ENCODE measurements around the gene ST6GAL1. TPM values are rescaled to one million over a fixed set of nuclear protein-coding genes. Genes with fewer than 3 reads are reported as not detected.

The ST6GAL1 gene
- total and polyA plus RNA-seq, 10 of the 15 experiments (the other 5 are each of a cell fraction or from before 2014, with no cell fraction given): 74.2 to 248 (median 149) TPM

DNA sequence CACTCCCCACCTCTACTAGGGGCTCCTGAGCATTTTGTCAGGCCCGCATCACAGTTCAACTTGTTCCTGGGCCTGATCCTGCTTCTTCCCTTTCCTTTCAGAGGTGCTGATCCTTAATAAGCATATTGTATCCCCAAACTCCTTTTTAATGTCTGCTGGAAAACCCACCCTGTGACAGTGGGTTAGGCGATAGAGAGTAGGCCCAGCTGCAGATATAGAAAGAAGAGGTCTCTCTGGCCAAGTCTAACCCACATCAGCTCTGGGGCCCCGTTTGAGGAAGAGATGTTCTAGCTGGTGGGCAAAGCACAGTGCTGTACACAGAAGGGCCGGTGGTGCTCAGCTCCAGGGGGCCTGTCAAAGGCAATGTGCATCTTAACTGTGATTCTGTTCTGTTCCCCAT lies 34.3 kb upstream of the ST6GAL1 start (continued):
- TF ChIP-seq ETV6 (conservative IDR thresholded peaks at IDR 0.05 in 1 of 2, IDR thresholded peaks at IDR 0.05 in 1 of 2; ENCODE audit: borderline replicate concordance in 1 of 2, low read depth in 1 of 2) (no peak), ATF7 (IDR thresholded peaks at IDR 0.05; ENCODE audit: low read depth) (no peak), CHD1 (IDR thresholded peaks at IDR 0.05; ENCODE audit: low read depth, low read length) (no peak), FOXM1 (IDR thresholded peaks at IDR 0.05; ENCODE audit: low read depth, low read length) (no peak), KAT2A (conservative IDR thresholded peaks at IDR 0.05; ENCODE audit: control insufficient read depth, low read depth, low read length) (no peak), RUNX3 (IDR thresholded peaks at IDR 0.05; ENCODE audit: low read length) (no peak), EP300 (IDR thresholded peaks at IDR 0.05; ENCODE audit: borderline replicate concordance in 1 of 2, control insufficient read depth in 1 of 2, low read depth in 2 of 2, low read length in 2 of 2) (no peak), DPF2 (IDR thresholded peaks at IDR 0.05) (no peak)

DNA sequence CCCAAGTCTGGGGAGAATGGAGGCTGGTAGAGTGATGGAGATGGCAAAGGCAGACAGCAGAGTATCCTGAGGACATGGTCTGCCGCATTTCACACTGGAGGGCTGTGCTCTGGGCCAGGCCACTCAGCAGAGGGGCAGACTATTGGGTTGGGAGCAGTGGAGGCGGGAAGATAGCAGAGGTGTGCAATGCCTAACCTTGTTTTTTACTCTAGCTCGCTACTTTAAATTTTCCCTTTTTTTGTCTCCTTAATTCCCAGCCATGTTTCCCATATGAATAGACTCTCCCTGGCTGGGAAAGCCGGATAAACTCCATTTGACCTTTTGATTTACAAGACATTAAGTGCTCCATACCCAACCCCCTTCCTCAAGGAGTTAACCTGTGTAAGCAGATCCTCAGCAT lies 33.5 kb upstream of the ST6GAL1 start:
- ATAC-seq (no peak), DNase-seq (ENCODE audit: low read depth, low spot score) (no peak), FAIRE-seq (no peak)
- ChIA-PET POLR2A (no interaction called here), SMC1A (ENCODE audit: uncharacterized antibody, unreplicated experiment) (no interaction called here), CTCF (interaction anchor here (1.0 kb wide), 1 partner anchor 268 kb away, joined by 5 read pairs; no protein-coding TSS in a partner anchor), RAD21 (ENCODE audit: unreplicated experiment) (no interaction called here)
- BruUV-seq (replicated peaks): no TSS peak
- H3K27ac ChIP-seq (ENCODE audit: control insufficient read depth, insufficient read depth): no peak overlapping the region
- H2AFZ ChIP-seq (ENCODE audit: control insufficient read depth, low read depth, low read length): no peak overlapping the region
- no peaks in the 10 kb centered on the region for H3K4me1 ChIP-seq (ENCODE audit: control insufficient read depth, insufficient read depth, low read length)
- 41% methylated on average over 4 of the region's 4 CpGs for WGBS (ENCODE audit: insufficient coverage, insufficient replicate concordance, low lambda C conversion rate, missing lambda C conversion rate)
- no peaks in the 10 kb centered on the region for H3K79me2 ChIP-seq (ENCODE audit: control insufficient read depth, insufficient read depth, low read length)
- no peak overlapping the region for H3K9ac ChIP-seq (ENCODE audit: control insufficient read depth, insufficient read depth, low read length)
- TF ChIP-seq, protein P1, sequence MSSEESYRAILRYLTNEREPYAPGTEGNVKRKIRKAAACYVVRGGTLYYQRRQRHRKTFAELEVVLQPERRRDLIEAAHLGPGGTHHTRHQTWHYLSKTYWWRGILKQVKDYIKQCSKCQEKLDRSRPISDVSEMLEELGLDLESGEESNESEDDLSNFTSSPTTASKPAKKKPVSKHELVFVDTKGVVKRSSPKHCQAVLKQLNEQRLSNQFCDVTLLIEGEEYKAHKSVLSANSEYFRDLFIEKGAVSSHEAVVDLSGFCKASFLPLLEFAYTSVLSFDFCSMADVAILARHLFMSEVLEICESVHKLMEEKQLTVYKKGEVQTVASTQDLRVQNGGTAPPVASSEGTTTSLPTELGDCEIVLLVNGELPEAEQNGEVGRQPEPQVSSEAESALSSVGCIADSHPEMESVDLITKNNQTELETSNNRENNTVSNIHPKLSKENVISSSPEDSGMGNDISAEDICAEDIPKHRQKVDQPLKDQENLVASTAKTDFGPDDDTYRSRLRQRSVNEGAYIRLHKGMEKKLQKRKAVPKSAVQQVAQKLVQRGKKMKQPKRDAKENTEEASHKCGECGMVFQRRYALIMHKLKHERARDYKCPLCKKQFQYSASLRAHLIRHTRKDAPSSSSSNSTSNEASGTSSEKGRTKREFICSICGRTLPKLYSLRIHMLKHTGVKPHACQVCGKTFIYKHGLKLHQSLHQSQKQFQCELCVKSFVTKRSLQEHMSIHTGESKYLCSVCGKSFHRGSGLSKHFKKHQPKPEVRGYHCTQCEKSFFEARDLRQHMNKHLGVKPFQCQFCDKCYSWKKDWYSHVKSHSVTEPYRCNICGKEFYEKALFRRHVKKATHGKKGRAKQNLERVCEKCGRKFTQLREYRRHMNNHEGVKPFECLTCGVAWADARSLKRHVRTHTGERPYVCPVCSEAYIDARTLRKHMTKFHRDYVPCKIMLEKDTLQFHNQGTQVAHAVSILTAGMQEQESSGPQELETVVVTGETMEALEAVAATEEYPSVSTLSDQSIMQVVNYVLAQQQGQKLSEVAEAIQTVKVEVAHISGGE (CRISPR knock-in tag; IDR thresholded peaks at IDR 0.05): no peak
- TF ChIP-seq STAT1 (conservative IDR thresholded peaks at IDR 0.05) (no peak), ZNF207 (IDR thresholded peaks at IDR 0.05; ENCODE audit: borderline replicate concordance) (no peak), MEF2B (IDR thresholded peaks at IDR 0.05; ENCODE audit: partially characterized antibody, poor library complexity, severe bottlenecking) (no peak)
- H3K4me3 ChIP-seq: no peak overlapping the region
- H3K36me3 ChIP-seq (ENCODE audit: control insufficient read depth in 2 of 2, insufficient read depth in 2 of 2, low read length in 1 of 2): no peaks in the 10 kb centered on the region
- H4K20me1 ChIP-seq (ENCODE audit: control insufficient read depth, insufficient read depth): no peaks in the 10 kb centered on the region
- H3K27me3 ChIP-seq (replicated peaks in 1 of 2; ENCODE audit: control insufficient read depth in 2 of 2, insufficient read depth in 2 of 2, low read length in 1 of 2): no peaks in the 10 kb centered on the region
- in situ Hi-C loops (cut with MboI): no loop called here
- intact Hi-C loops (cut with micrococcal nuclease; ENCODE audit: unreplicated experiment): no loop called here
- H3K4me2 ChIP-seq (ENCODE audit: control insufficient read depth, insufficient read depth): no peak overlapping the region
- H3K9me3 ChIP-seq (replicated peaks; ENCODE audit: control insufficient read depth, insufficient read depth, low read length): no peaks in the 10 kb centered on the region

Measured in GM12878 (cell line).